ENCODE measurements around the gene RPTN.

RPTN gene

DNA sequence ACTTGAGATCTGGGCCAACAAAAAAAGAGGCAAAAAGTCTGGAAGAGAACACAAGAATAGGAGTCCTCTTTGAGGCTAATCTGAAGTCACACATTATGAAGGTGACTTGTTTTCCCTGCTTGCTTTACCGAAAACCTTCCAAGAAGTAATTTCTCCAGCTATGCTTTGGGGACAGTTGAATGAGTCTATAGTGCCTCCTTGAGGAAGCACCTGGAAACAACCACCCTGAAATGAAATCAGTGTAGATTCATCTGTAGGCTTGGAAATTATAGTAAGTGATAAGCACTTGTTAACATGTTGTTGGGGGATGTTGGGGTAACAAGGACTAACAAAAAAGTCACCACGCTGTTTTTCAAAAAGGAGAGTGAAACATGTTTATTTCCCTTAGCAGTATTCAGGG lies 23.4 kb upstream of the RPTN start:
- ChIA-PET POLR2A (interaction anchor here (0.6 kb wide), 1 partner anchor 117 kb away, joined by 3 read pairs; no protein-coding TSS in a partner anchor), CTCF (interaction anchor here (0.5 to 13.9 kb wide), 13 partner anchors 7 to 276 kb away, joined by 3 to 220 read pairs (median 3); no protein-coding TSS in a partner anchor)
- DNase-seq (ENCODE audit: extremely low spot score): no peak
- TF ChIP-seq, protein P1, sequence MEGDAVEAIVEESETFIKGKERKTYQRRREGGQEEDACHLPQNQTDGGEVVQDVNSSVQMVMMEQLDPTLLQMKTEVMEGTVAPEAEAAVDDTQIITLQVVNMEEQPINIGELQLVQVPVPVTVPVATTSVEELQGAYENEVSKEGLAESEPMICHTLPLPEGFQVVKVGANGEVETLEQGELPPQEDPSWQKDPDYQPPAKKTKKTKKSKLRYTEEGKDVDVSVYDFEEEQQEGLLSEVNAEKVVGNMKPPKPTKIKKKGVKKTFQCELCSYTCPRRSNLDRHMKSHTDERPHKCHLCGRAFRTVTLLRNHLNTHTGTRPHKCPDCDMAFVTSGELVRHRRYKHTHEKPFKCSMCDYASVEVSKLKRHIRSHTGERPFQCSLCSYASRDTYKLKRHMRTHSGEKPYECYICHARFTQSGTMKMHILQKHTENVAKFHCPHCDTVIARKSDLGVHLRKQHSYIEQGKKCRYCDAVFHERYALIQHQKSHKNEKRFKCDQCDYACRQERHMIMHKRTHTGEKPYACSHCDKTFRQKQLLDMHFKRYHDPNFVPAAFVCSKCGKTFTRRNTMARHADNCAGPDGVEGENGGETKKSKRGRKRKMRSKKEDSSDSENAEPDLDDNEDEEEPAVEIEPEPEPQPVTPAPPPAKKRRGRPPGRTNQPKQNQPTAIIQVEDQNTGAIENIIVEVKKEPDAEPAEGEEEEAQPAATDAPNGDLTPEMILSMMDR (IDR thresholded peaks at IDR 0.05; ENCODE audit: control extremely low read depth, extremely low read depth, low read depth, missing control alignments): peak; percentile 46

DNA sequence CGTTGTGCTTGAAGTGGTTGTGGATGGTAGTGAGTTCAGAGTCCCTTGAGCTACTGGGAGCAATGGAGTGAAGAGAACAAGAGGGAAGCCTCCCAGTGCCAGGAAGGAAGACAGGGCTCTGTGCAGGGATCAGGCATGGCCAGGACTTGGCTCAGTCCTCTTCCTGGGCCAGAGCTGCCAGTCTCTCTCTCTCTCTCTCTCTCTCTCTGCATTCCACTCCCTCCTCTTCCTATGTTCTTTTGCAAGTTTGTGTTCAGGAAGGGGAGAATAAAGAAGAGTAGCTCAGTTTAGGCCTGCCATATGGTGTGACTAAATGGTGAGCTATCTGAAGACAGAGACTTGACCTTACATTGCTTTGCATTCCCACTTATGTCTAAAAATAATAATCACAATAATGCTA lies 20.5 kb upstream of the RPTN start:
- TF ChIP-seq, protein P1 (IDR thresholded peaks at IDR 0.05; ENCODE audit: control extremely low read depth, extremely low read depth, low read depth, missing control alignments): no peak
- ChIA-PET POLR2A (no interaction called here), CTCF (interaction anchor here (0.9 to 13.9 kb wide), 5 partner anchors 6 to 279 kb away, joined by 3 to 220 read pairs (median 12); no protein-coding TSS in a partner anchor)
- DNase-seq (ENCODE audit: extremely low spot score): no peak

DNA sequence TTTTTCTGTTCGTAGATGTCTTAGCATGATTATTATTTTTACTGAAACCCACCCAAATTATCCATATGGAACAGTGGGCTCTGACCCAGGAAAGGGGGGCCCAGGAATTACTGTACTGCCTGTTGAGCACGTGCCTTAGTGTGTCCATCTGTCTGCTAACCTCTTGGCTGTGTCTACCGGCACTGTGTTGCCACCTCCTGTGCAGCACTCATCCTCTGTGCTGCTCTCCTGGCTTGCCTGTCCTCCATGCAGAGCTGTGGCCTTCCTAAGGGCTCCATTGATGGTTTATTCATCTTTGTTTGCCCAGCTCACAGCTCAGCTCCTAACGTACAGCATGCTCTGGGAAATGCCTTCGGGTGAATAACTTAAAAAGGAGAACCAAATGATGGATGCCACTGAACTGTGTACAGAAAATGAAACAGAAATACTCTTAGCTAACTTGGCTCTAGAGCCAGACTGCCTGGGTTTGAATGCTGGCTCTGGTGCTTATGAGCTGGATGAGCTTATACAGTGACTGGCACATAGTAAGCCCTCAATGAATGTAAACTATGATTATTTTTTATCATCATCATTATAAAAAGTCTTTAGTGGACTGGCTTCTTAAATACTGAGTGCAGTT lies 11.4 kb upstream of the RPTN start:
- no peak for DNase-seq (ENCODE audit: extremely low spot score)
- CTCF ChIA-PET: interaction anchor here (1.0 to 10.8 kb wide), 3 partner anchors 15 to 288 kb away, joined by 3 to 165 read pairs (median 4); no protein-coding TSS in a partner anchor
- TF ChIP-seq, protein P1 (IDR thresholded peaks at IDR 0.05; ENCODE audit: control extremely low read depth, extremely low read depth, low read depth, missing control alignments): no peak
- POLR2A ChIA-PET: no interaction called here

DNA sequence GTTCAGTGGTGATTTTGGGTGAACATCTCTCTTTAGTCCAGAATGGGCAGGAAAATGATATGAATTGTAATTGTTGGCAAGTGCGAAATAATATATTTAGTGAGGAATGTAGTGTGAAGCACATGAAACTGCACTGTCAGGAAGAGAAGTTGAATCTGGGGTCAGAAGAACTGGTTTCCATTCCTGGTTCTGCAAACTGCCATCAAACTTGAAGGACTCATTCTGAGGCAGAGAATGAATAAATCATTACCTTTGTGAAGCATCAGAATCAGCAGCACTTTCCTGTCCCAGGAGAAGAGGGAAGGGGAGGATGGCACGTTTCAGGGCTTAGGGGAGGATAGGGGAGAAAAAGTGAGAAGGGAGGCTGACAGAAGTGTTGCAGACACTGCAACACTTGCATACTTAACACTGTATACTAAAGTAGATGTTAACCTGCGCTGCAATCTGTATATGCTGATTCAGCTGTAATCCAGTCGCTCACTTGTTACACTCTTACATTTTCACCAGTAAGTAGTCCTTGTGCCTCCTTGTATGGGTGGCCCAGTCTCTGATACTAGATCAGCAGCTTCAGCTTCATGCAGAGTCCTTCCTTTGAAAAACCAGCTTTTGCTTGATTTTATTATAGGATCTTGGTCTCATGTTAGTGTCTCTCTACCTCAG lies 10.5 kb upstream of the RPTN start:
- no peak for DNase-seq (ENCODE audit: extremely low spot score)
- TF ChIP-seq, protein P1 (IDR thresholded peaks at IDR 0.05; ENCODE audit: control extremely low read depth, extremely low read depth, low read depth, missing control alignments): no peak
- ChIA-PET POLR2A (no interaction called here), CTCF (interaction anchor here (1.0 to 10.8 kb wide), 4 partner anchors 16 to 289 kb away, joined by 3 to 165 read pairs (median 4); no protein-coding TSS in a partner anchor)

DNA sequence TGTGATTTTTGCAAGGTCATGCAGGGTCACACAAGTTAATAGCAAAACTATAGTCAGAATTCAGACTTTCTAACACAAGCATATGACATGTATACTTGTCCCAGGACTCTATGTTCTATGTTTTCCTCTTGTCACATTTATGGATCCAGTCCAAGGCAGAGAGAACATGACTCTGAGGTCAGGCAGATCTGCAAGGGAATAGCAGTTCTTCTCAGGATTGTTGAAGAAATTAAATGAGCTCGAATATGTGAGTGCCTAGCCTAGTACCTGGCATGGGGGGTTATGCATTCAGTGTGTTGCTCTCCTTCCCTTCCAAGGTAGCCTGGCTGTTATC lies 9.5 kb upstream of the RPTN start:
- ChIA-PET POLR2A (no interaction called here), CTCF (interaction anchor here (1.2 to 1.5 kb wide), 4 partner anchors 14 to 21 kb away, joined by 3 to 4 read pairs (median 3); no protein-coding TSS in a partner anchor)
- no peak for DNase-seq (ENCODE audit: extremely low spot score)

DNA sequence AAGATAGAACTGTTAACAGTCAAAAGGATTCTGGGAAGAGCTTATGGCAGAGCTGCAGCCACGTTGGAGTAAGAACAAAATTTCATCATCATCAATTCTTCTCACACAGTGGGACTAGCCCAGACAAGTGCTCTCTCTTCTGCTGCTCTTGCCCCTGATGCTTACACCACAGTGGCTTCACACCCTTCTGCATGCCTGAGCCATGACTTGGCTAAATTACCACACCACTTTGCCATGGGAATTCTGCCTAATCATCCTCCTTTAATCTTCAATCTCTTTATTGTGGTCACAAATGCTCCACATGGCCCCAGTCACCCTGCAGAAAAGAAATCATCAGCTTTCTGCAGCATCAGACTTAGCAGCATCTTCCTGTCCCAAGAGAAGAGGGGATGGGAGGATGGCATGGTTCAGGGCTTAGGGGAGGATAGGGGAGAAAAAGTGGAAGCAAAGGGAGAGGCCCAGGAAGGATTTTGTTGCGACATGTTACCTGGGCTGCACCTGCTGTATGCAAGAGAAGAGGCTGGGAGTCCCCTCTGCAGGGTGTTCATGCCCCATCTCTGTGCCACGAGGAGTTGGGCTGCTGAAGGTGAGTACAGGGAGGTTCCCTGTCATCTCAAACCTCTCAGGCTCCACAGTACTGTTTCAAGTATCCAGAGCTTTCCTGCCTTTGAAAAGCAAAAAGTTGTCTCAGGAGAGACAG lies 9.0 kb upstream of the RPTN start:
- TF ChIP-seq, protein P1 (IDR thresholded peaks at IDR 0.05; ENCODE audit: control extremely low read depth, extremely low read depth, low read depth, missing control alignments): no peak
- ChIA-PET POLR2A (no interaction called here), CTCF (interaction anchor here (1.2 to 2.6 kb wide), 7 partner anchors 14 to 290 kb away, joined by 3 to 11 read pairs (median 3); no protein-coding TSS in a partner anchor)
- no peak for DNase-seq (ENCODE audit: extremely low spot score)

More for the DNA sequence above, 9.5 kb upstream of the RPTN start:
- TF ChIP-seq, protein P1 (IDR thresholded peaks at IDR 0.05; ENCODE audit: control extremely low read depth, extremely low read depth, low read depth, missing control alignments): no peak

All from GM10248 (cell line).